ENCODE measurements around the gene LRP1.

DNA sequence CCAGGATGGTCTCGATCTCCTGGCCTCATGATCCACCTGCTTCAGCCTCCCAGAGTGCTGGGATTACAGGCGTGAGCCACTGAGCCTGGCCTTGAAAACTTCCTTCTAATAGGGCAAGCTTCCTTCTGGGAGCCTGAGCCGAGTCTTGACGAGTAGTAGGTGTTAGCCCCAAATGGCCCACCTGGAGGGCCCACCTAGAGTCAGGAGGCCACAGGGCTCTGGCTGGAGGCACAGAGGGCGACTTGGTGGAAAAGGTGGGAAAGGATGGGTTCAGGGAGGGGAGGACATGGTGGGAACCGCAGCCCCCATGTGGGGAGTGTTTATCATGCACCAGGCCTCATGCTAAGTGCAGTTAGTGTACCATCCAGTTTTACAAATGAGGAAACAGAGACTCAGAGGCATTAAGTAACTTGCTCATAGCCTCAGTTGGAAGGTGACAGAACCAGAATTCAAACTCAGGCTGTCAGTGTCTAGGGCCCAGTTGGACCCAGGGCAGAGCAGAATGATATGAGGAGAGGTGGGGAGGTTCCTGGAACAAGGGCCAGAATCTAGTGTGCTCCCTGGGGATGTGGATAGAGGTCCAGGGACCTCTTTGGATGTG lies 22.2 kb downstream of the LRP1 start:
- TF ChIP-seq POLR2AphosphoS5 (IDR thresholded peaks at IDR 0.05; ENCODE audit: low read depth, low read length) (no peak), POLR2A (IDR thresholded peaks at IDR 0.05; ENCODE audit: low read depth, low read length) (no peak)

Data from GM12892 (cell line).